NCI-H1105 treated with DMSO at 0.1 percent for 48 hours (cell line): ENCODE measurements around the gene SORCS2.

Experiments used
- DNase-seq: peaks from one replicate; lab custom pipeline; 2025; lab: John Stamatoyannopoulos, UW

Gene SORCS2

DNA sequence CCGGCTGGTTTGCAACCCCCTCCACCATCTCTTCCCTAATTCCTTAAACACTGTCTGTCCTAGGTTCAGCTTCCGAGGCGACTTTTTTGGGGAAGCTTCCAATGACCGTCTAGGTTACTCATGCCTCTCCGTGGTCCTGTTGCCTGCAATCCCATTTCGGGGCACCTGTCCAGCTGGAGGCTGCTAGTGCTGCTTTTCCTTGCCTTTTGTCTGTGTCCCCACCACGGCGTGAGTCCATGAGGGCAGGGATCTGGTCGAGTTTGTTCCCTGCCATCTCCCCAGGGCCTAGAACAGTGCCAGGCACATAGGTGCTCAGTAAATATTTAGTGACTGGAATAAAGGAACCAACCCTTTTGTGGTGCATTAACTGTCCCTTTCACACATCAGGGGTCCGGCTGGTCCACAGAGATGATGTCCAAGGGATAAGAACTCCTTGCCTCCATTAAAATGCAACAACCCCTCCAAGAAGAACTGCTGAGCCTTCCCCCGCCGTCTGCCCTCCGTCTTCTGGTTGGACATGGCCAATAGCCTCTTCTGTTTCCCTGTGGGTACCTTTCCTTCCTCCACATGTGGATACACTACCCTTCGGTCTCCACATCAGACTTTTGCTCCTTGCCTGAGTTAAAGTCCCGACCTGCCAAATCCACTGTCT lies 5.7 kb upstream of the SORCS2 start:
- no peak for DNase-seq

DNA sequence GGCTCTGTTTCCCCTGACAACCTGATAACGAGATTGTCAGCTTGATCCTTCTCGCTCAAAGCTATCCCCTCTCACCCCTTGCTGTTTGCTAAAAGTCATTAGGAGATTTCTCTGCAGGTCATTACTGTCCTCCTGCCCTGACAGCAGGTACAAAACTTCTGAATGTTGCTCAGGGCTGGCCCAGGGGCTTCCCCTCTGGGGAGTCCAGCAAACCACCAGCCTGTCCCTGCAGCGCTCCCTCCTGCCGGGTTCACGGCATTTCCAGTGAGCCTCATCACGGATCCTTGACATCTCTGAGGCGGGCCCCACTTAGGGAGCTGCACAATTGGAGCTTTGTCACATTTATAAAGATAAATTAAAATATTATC lies 5.2 kb upstream of the SORCS2 start:
- no peak for DNase-seq

DNA sequence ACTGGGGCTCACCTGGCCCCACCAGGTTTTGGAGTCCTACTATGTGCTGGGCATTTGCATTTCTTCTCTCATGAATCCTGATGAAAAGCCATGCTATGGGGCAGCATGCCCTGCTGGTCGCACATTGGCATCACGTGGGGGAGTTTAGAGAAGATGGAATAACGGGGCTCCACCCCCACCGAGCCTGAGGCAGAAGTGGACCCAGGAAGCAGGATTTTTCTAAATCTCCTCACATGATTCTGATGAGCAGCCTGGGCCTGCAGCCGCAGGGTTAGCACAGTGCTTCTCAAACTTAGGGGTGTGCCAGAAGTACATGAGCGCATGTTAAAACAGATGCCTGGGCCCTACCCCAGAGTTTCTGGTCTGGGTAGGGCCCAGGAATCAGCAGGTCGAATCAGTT lies 4.6 kb upstream of the SORCS2 start:
- no peak for DNase-seq

- DNase-seq: no peak
Observed at GRCh38 chr4:7189066-7189465, 3.3 kb upstream of the SORCS2 start.

- DNase-seq: no peak
Observed at GRCh38 chr4:7189475-7190277, 2.7 kb upstream of the SORCS2 start.

DNA sequence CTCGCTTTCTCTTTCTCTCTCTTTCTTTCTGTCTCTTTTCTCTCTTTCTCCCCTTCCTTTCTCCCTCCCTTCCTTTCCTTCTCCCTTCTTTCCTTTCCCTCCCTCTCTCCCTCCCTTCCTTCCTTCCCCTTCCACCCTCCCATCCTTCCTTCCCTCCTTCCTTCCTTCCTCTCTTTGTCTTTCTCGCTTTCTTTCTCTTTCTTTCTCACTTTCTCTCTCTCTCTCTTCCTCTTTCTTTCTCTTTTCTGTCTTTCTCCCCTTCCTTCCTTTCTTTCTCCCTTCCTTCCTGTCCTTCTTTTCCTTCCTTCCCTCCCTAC lies 2.1 kb upstream of the SORCS2 start:
- DNase-seq: no peak

DNA sequence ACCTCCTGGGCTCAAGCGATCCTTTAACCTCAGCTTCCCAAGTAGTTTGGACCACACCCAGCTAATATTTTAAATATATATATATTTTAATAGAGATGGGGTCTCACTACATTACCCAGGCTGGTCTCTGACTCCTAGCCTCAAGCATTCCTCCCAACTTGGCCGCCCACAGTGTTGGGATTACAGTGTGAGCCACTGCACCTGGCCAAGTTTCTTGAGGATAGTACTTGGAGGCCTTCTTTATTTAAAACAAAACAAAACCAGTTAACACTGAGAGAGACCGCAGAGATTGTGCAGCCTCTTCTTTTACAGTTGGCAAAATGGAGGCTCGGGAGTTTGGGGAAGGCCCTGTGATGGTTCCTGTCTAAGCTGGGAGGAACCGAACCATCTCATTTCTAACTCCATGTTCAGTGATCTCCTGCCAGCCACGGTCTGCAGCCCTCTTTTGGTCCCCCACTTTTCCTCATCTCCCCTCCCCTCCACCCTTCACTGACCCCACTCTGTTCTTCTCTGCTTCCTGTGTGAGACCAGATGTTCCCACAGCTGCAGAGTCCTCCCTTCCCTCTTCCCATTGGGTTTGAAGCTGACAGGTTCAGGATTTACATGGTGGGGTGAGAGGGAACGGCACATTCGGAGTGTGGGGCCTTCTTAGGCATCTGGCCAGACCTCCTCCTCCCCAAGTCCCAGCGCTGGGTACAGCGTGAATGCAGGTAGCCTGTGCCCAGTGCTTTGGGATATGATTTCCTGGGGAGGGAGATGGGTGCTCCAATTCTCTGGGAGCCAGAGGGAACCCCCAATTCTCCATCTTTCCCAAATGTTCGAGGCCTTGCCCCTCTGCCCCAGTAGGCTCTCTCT lies 1.4 kb upstream of the SORCS2 start:
- DNase-seq: no peak

- no peak for DNase-seq
Observed at GRCh38 chr4:7191546-7192251, 639 bp upstream of the SORCS2 start.

- DNase-seq: peak; percentile 39
Observed at GRCh38 chr4:7193030-7193958, 956 bp downstream of the SORCS2 start.

- peak; percentile 65 for DNase-seq
Observed at GRCh38 chr4:7194251-7195140, 2.2 kb downstream of the SORCS2 start.

GRCh38 chr4:7195141-7195515 lies 2.8 kb downstream of the SORCS2 start:
- DNase-seq: no peak

DNA sequence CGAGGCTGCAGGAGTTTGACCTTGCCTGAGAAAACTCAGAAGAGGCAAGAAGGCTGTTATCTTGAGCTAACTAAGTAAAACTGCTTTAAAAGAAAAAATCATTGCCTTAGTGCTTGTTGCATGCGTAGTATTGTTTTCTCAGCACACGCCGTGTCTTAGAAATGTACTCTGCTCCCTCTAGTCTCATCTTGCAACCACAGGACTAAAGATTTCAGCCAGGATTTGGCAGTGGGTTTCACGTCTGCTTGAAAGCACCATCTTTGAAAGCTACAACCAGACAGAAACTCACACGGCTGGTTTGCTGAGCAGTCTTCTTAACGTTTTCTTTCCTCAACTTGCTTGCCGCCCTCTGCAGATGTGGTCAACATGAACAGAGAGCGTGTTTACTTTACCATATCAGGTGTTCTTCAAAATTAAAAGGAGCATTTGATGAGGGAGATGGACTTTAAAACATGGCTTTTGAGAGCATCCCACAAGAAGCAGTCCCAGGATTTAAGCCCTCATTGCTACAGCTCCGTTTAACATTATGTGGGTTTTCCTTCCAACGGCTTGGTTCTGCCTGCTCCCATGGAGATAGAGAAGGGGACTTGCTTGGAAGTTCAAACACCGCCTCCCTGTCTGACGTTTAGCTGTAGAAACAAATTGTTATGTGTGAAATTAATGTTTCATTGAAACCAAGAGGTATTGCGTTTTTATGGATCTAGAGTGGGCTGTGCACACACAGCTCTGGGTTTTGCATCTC lies 3.4 kb downstream of the SORCS2 start:
- no peak for DNase-seq

DNA sequence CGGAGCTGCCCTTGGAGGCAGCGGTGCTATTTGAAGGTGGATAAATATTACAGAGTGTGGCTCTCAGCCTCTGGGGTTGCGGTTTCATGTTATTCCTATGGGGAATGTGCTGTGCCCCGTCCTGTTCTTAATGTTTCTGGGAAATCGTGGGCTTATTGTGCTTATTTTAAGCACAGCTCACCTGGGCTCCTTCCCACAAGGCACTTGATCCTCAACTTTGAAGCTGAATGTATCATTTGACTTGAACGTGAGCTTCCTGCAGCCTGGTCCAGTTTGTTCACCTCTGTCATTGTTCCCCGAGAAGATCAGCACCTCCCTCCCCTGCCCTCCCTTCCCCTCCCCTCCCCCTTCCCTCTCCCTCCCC lies 3.9 kb downstream of the SORCS2 start:
- no peak for DNase-seq

DNA sequence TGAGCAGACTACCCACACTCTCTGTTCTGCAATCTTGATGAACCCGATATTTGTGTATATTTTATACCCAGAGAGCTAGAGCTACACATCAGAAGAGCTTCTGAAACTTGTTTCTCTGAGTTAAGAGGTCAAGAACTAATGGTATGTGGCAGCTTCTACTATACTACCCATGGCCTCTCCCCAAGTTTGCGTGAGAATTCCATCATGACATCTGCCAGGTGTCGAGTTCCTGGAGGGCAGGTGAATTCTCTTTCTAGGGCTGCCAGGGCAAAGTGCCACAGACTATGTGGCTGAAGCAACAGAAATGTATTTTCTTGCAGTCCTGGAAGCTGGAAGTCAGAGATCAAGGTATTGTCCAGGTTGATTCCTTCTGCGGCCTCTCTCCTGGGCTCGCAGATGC lies 4.4 kb downstream of the SORCS2 start:
- no peak for DNase-seq

GRCh38 chr4:7197910-7198309 lies 5.6 kb downstream of the SORCS2 start:
- no peak for DNase-seq

DNA sequence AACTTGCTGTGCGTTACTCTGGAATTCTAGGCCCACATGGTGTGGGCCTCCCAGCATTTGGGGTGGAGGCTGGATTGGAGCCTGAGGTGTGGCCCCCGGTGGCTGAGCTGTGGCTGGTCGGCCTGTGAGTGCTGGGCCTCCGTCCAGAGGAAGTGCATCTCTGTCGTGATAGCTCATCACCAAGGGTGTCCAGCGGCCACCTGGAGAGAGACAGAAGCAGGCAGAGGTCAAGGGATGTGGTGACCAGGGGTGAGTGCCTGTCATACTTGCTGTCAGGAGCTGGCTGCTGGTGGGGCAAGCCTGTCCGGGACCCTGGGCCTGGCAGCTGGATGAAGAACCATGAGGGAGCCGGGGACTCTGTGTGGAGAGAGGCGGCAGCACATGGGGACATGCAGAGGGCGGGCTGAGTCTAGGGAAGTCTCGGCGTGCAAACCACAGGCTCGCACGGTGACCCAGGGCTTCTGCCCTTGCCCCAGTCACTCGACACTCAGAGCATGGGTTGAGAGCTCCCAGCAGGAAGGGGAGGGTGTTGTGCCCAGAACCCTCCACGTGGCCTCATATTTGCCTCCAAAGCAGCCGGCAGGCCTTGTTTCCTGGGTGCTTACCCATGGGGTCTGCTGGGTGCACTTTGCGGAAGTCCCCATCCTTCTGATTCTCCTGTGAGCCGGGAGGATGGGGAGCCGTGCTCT lies 6.2 kb downstream of the SORCS2 start:
- DNase-seq: no peak

DNA sequence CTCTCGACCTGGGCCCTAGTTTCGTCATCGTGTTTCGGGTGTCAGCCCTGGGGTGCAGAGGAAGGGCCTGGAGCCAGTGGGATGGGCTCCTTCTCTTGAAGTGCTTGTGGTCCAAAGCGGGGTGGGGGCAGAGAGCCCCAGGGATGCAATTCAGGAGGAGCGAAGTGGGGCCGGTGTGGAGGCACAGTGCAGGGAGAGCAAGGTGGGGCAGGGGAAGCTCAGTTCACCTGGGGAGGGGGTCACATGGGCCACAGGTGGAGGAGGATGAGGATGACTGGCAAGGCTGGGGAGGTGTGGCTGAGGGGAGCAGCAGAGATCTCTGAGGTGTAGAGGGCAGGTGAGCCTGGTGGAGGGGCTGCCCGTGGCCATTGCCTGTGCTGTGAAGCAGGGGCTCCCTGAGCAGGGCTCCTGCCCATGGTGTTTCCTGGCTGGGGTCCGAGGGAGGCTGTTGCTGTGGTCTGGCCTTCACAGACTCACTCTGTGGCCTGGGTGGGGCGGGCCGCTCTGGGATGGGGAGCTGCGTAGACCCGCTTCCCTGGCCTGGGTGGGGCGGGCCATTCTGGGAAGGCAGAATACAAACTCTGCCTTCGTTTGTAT lies 6.9 kb downstream of the SORCS2 start:
- no peak for DNase-seq

GRCh38 chr4:7199771-7200441 lies 7.6 kb downstream of the SORCS2 start:
- no peak for DNase-seq
